ENCODE measurements around the gene NUP88. TPM values are rescaled to one million over a fixed set of nuclear protein-coding genes. Genes with fewer than 3 reads are reported as not detected.

Gene NUP88
- total RNA-seq, 1 experiment from 2014 or later = 93.2 TPM

GRCh38 chr17:5373112-5373511 is 46.4 kb downstream of the NUP88 start:
- 0 out of 2 replicates have a peak, but pooled peaks cover 2% of the 10 kb centered on the region for H3K79me2 ChIP-seq (ENCODE audit: insufficient read depth, low read length)
- H3K9me2 ChIP-seq (ENCODE audit: insufficient read depth) = no peaks in the 10 kb centered on the region
- intact Hi-C loops (cut with micrococcal nuclease) = no loop called here
- no peak overlapping the region for H3K4me3 ChIP-seq (replicated peaks in 1 of 2; ENCODE audit: low read depth in 1 of 2, low read length in 2 of 2)
- TF ChIP-seq JUND (IDR thresholded peaks at IDR 0.05) = no peak
- no peak for TF ChIP-seq POLR2AphosphoS5 (IDR thresholded peaks at IDR 0.05; ENCODE audit: low read depth, low read length)
- no peak for TF ChIP-seq ATF3 (IDR thresholded peaks at IDR 0.05)
- no peak for TF ChIP-seq RAD21 (IDR thresholded peaks at IDR 0.05; ENCODE audit: low read depth)
- no peak for TF ChIP-seq ZBTB33 (IDR thresholded peaks at IDR 0.05; ENCODE audit: extremely low read depth, insufficient replicate concordance, low read length)
- TF ChIP-seq MAX (IDR thresholded peaks at IDR 0.05) = no peak
- no peak for TF ChIP-seq EZH2phosphoT487 (IDR thresholded peaks at IDR 0.05; ENCODE audit: borderline replicate concordance)
- TF ChIP-seq EGR1 (IDR thresholded peaks at IDR 0.05; ENCODE audit: low read depth) = no peak
- TF ChIP-seq SIN3A (IDR thresholded peaks at IDR 0.05; ENCODE audit: low read depth) = no peak
- no peak for TF ChIP-seq SRF (IDR thresholded peaks at IDR 0.05; ENCODE audit: low read depth)
- TF ChIP-seq TCF7L2 (IDR thresholded peaks at IDR 0.05; ENCODE audit: borderline replicate concordance, extremely low read depth, insufficient read depth, insufficient read length) = no peak
- TF ChIP-seq ZNF274 (IDR thresholded peaks at IDR 0.05; ENCODE audit: low read depth, low read length) = no peak
- no peak for TF ChIP-seq EZH2 (IDR thresholded peaks at IDR 0.05)
- TF ChIP-seq YY1 (IDR thresholded peaks at IDR 0.05; ENCODE audit: extremely low read depth, insufficient replicate concordance, low read depth, low read length) = no peak
- no peak for TF ChIP-seq CEBPB (IDR thresholded peaks at IDR 0.05; ENCODE audit: low read depth)
- TF ChIP-seq POLR2A (IDR thresholded peaks at IDR 0.05; ENCODE audit: borderline replicate concordance, extremely low read depth, insufficient read depth, insufficient read length) = no peak
- TF ChIP-seq FOSL1 (IDR thresholded peaks at IDR 0.05; ENCODE audit: low read depth) = no peak
- H3K27ac ChIP-seq (ENCODE audit: low read depth, low read length) = no peak overlapping the region
- H3K36me3 ChIP-seq (ENCODE audit: control insufficient read depth in 1 of 2, insufficient read depth in 2 of 2, low read length in 2 of 2) = peaks cover 22% of the 10 kb centered on the region in 2 experiments
- H3K9ac ChIP-seq (ENCODE audit: low read length) = no peak overlapping the region
- H3K27me3 ChIP-seq (ENCODE audit: insufficient read depth, low read length) = no peaks in the 10 kb centered on the region
- CTCF ChIA-PET = no interaction called here
- no peaks in the 10 kb centered on the region for H3K4me1 ChIP-seq (ENCODE audit: control insufficient read depth in 1 of 2, insufficient read depth in 2 of 2, low read length in 2 of 2)
- DNase-seq (ENCODE audit: low read depth, low spot score) (no peak), ATAC-seq (no peak)
- POLR2A ChIA-PET = no interaction called here
- no peak overlapping the region for H2AFZ ChIP-seq (ENCODE audit: low read depth, low read length, poor library complexity, severe bottlenecking)
- no TSS peak for BruUV-seq (replicated peaks)
- no peaks in the 10 kb centered on the region for H4K20me1 ChIP-seq (ENCODE audit: insufficient read depth)
- no peaks in the 10 kb centered on the region for H3K9me3 ChIP-seq (ENCODE audit: control insufficient read depth in 1 of 2, insufficient read depth in 1 of 2, low read depth in 1 of 2, low read length in 2 of 2)
- H3K4me2 ChIP-seq (ENCODE audit: low read length) = no peak overlapping the region
- RAD21 ChIA-PET (ENCODE audit: low non-redundant PET in 1 of 2, low total read pairs in 2 of 2, uncharacterized antibody in 2 of 2, unreplicated experiment in 2 of 2) = no interaction called here

Data from HCT116 (cell line).